GM18867 (cell line): ENCODE data around the gene REEP1.
"Not testable (repeated sequence)": the region's sequence is repeated elsewhere in the genome, so short reads cannot be mapped to it uniquely, and the experiment has no call there.

Experiments used
- ATAC-seq: cut with Tn5 transposase; IDR thresholded peaks from one replicate; pipeline ENCODE4 v1.9.1; 2021; ENCODE audit warnings: mild to moderate bottlenecking, moderate library complexity; ENCODE audit not compliant: unreplicated experiment

Gene REEP1

DNA sequence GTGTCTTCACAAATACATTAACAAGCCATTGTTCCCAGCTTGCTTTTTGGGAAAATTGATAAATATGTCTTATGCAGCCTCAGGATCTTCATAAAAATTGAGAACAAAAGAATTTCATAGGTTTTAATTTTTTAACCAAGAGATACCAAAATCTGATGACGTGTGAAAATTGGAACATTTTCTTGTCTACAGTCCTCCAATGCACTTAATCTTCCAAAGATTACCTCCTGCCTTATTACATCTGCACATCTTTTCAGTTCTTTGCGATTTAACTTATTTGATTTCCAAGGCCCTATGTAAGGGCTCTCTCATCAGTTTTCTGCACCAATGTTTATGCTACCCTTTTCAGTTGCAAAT, 135.1 kb downstream of the REEP1 start:
- no peak for ATAC-seq

DNA sequence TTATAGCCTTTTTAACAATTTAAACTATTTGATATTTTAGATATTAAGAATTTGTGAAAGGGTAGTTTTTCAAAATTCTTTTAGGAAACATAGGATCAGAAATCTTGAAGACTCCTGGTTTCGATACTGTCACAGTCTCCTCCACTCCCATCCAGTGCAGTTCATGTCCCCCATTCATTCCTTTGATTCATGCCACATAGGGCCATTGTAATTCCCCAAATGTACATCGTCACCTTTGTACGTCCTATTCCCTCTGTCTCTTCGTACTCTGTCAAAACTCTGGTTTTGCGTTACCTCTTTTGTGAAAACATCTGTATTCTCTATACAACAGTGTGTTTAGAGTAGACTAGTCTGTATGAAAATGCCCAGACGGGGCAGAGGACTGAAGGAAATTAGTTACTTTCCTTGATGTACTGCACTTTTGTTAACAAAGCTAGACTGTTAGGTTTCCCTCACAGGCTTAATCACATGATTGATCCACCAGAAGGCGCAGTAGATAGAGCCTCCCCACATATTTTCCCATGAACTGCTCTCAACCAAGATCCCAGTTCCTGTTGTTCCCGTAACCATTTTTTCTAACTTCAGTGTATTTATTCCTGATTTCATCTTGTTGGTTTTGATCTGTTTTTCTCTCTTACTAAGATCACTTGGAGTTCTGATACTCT, 135.6 kb downstream of the REEP1 start:
- no peak for ATAC-seq

DNA sequence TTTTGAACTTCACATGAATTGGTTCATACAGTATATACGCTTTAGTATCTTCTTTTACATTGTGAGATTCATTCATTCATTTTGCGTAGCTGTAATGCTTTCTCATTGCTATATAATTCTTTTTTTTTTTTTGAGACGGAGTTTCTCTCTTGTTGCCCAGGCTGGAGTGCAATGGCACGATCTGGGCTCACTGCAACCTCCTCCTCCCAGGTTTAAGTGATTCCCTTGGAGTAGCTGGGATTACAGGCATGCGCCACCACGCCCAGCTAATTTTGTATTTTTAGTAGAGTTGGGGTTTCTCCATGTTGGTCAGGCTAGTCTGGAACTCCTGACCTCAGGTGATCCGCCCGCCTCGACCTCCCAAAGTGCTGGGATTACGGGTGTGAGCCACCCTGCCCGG, 136.9 kb downstream of the REEP1 start:
- not testable (repeated sequence) for ATAC-seq

DNA sequence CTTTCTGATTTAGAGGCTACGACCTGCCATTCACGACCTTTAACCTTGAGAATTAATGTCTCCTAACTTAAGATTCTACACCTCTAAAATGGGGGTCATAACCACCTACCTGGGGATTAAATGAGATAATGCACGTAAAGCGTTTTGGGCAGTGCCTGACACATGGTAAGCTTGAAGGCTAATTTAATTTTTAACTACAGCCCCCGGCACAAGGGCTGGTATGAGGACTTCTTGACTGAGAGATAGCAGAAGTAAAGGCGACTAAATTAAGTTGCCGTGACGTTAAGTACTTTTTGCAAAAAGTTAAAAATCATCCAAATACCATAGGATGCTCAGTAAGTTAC, 137.6 kb downstream of the REEP1 start:
- no peak for ATAC-seq

DNA sequence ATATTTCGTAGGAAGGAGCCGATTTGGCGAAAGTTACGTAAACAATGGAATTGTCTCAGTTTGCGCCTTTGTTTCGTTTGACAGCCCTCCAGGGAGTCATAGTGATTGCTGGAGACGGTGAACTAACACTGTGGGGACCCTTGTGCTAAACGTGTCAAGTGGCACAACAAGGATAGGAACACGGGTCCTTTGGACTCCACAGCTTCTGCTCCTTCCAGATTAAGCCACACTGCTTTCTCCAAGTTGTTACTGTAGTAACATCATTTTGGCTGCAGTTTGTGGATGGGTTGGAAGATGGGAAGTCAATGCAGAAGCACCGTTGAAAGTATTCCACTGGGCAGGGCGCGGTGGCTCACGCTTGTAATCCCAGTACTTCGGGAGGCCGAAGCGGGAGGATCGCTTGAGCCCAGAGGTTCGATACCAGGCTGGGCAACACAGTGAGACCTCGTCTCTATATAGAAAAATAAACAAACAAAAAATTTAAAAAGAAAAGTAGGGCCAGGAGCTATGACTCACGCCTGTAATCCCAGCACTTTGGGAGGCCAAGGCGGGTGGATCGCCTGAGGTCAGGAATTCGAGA, 141.5 kb downstream of the REEP1 start:
- ATAC-seq = no peak

DNA sequence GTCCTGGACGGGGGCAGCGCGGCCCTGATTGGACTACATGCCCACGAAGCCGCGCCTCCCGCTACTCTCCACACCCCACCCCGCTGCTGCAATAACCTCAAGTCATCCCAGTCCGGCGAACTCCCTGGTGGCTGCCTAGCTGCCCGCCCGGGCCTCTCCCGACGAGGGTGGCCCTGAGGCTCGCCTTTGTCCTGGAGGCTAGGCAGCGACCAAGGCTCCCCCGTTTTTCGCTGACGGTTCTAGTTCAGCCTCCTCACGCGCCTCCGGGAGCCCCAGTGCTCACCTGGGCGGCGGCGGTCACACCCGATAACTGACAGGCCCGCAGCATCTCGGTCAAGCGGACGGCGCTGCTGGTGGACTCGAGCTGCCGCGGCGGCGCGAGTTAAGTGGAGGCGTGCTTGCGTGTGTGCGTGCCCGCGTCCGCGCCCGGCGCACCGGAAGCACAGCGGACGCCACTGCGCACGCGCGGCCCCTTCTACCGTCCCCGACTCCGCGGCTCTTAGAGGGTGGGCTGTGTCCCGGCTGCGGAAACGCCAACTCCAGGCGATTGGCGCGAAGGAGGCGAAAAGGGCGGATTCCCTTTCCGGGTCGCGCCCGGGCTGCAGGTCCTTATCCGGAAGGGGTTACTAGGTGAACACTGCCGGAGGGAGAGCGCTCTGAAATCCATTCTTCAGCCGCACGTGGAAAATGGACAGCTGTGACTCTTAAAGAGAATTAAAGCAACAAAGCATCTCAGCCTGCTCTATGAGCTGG, 142.2 kb downstream of the REEP1 start, which contains the start of gene IMMT:
IMMT (minus strand) TSS at position 408 of the 753 bp plus-strand sequence; CDS start at position 328, 80 bp downstream.
- ATAC-seq = peak; percentile 89

DNA sequence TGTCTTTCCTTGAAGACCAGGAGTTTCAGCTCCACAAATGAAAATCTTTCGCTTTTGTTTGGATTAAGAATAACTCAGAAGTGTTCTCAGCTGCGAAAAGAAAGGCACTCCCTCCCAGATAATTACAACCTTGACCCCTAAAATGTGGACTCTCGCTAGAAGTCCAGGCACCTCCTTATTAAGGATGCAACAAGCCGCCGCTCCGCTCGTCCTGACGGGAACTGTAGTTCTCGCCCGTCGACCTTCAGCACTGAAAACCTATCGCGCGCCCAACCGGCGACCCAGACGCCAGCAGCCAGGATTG, 142.7 kb downstream of the REEP1 start:
- no peak for ATAC-seq

DNA sequence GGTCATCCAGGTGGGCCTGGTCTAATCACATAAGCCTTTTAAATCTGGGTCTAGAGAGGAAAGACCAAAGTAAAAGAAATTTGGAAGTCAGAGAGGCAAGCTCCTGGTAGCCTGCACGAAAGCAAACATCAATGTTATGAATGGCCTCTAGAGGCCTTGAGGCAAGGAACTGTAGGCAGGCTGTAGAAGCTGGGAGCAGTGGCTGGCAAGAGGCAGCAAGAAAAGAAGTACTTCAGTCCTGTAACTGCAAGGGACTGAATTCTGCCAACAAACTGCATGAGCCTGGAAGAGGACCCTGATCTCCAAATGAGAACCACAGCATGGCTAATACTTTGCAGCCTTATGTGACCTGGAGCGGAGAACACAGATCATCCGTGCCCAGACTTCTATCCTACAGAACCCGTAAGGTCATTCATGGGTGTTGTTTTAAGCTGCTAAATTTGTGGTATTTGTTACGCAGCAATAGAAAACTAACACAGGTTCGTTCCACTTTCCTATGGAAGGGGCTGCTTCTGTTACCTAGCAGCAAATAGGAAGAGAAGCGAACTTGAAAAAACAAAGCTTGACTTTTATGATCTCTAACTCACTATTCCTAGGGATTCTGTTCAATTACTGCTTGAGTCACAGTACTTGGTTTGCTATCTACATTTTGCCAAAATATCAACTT, 143.4 kb downstream of the REEP1 start:
- ATAC-seq = no peak

DNA sequence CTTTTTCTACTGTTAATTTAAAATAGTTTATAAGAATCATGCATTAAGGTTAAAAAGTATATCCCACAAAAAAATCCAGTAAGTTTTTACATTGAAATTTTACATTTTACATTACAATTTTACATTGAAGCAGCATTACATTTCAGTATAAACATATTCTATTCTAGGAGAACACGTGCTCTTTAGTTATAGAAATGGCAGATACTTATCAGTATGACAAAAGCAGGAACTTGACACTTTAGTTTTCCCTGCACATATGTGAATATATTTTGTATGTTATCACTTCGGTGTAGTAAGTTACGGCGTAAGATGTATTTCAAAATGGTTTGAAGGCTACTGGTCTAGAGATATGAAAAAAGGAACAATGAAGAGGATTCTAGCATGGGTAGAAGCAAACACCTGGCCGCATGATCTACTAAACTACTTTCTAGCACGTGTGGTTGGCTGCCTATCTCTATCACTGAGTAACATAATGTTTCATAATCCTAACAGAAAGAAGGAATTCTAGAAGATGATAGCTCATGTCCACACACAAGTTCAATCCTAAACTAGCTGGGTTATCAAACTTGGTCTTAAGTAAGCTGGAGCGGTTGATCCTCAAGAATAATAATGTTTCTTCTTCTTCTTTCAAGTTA, 147.5 kb downstream of the REEP1 start:
- ATAC-seq = no peak

DNA sequence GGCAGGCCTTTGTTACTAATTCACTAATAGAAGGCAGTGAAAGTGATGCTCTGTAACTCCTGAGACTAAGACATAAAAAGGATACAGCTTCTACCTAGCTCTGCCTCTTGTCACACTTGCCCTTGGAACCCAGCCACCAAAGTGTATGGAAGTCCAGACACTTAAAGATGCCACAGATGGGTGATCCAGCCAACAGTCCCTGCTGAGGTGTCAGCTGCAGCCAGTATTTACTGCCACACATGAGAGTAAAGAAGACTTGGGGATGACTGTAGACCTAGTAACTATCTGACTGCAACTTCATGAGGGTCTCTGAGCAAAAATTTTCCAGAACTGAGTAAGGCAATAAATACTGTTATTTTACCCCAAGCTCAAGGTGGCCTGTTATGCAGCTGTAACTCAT, 151.0 kb downstream of the REEP1 start:
- no peak for ATAC-seq

DNA sequence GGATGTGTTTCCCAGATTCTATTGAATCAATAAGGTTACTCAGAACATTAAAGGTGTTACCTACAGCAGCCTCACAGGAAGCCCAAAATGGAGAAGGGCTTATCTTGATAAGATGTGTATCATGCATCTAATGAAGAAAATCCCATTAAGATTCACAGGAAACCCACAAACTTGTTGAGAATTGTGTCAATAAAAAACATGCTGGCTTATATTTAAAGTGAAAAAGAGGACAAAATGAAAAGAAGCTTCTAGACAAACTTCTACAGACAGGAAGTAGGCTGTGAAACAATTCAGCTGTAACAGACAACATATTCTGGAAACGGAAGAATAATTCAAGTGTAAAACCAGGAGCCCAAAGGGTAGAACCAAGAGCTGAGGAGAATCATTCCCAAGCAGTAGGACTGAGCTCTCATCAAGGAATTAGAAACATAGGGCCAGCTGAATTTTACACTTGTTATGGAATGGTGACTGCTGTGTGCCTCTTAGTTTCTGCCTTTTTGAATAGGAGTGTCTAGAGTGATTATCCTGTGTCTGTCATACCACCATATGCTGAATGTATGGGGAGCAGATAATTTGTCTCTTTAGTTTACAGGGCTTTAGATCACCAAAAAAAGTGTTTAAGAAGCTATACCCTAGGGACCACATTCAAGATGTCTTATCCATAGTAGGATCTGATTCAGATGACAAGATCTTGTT, 151.8 kb downstream of the REEP1 start:
- ATAC-seq = no peak

DNA sequence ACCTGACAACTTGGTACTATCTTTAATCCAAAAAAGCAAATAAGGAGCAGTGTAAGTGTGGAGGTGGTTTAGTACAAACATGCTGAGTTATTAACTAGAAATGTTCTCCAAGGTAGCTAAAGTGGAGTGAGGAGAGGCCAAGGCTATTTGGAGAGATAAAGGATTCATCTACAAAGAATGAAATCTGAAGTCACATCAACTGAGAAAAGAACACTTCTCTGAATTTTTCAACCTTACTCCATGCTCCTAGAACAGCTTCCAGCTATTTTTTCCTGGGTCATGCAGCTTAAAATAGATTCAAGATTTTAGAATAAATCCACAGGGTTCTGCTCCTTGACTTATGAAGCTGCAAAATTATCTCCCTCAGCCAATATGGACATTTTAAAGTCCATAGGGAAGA, 160.8 kb downstream of the REEP1 start:
- no peak for ATAC-seq

DNA sequence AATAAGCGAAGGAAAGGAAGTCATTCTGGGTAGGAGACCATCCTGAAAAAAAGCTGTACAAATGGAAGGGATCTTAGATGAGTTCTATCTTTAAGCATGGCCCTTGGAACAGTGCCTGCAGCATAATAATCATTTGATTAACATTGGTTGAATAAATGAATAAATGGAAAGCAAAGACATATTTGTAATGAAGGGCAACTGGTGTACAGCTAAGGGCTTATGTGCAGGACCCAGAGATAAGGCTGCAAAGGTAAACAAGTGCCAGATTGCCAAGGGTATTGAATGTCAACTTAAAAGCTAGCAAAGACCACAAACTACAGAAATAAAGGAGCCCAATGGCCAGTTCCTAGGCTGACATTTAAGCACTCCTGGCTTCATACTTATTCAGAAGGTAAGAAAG, 161.6 kb downstream of the REEP1 start:
- no peak for ATAC-seq

DNA sequence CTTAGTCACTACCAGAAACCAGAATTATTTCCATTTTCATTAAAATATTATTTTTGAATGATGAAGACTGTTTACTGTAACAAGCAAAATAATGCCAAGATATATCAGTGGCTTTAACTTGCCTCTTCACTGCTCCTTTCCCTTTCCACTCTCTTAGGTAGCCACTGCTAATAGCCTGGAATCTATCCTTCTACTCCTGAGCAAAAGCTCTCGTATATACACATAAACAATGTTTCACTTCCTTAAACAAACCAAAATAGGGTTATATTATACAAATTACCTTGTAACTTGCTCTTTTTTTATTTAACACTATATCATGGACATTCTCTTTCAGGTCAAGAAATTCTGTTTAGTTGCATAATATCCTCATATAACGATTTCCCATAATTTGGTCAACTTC, 163.0 kb downstream of the REEP1 start:
- ATAC-seq = no peak

DNA sequence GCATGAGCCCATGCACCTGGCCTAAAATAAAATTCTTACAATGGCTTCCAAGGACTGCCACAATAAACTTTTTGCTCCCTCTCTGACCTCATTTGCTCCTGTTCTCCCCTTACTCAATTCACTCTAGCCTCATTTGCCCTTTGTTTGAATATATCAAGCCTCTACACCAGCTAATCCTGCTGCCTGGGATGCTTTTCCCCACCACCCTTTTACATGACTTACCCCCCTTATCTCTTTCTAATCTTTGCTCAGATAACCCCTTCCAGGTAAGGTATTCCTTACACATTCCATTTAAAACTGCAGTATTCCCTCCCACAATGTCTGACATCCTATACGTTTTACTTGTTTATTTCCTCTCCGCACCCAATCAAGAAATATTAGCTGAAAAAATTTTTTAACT, 164.8 kb downstream of the REEP1 start:
- ATAC-seq = no peak

DNA sequence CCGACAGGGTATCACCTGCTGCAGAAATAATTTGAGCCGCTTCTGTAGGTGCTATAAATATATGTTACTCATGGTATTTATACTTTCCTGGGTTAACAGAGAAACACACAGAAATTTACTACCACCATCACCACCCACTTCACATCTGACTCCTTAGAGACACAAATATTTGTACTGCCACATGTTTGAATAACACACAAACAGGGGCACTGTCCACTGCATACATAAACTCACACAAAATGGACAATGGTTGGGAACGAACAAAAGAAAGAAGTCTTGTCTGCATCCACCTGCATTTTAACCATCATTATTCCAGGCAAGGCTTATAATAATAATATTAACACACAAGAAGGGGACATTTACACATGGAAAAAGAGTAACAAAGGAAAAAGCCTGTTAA, 166.1 kb downstream of the REEP1 start:
- ATAC-seq = no peak

DNA sequence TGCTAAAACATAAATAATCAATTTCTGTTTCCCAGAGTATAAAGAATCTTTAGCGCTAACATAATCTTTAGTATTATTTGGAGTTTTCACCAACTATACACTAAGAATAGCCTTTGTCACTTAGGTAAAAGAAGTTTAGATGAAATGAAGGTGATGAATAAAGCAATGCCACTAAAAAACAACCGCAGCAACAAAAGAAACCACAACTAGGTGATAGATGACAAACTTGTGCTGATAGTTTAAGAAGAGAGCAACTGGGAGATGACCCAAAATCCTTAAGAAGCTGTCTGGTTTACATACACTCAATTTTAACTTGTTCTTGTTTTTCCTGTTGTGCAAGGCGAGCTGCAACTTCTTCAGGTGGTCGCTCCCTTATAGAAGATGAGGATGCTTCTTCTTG, 167.0 kb downstream of the REEP1 start:
- ATAC-seq = no peak
